ENCODE data around the gene KRT71. TPM values are rescaled to one million over a fixed set of nuclear protein-coding genes. Genes with fewer than 3 reads are reported as not detected.

Gene KRT71
- total RNA-seq, 1 donor from 2014 or later, result not detected

DNA sequence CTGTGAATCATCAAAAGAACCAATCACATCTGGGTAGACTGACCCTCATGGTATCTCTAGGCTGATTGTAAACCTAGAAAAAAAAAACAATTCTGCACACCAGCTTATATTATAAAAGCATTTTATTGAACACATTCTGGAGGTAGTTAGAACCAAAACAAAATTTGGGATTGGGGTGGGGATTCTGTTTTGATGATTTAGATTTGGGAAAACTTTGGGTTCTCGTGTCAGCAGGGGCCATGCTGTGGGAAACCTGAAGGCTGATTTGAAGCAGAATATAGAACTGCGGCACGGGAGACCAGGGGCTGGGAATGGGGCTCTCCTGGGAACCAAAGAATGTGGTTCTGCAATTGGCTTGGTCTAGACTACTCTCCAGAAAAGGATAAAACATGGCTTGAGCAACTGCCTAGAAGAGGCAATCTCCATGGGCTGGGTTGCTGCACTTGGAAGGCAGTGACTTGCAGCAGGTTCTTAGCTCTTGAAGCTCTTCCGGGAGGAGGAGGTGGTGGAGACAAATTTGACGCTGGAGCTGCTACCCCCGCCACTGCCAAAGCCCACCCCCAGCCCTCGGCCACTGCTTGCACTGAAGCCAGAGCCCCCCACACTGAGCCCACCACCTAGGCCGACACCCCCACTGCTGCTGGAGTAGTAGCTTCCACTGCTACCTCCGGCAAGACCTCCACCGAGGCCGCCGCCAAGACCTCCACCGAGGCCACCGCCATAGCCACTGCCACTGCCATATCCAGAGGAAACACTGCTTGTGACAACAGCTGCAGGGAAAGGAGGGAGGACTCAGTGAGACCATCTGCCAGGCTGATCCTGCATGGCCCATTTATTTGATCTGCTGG lies 38.2 kb downstream of the KRT71 start:
- H3K4me3 ChIP-seq, result no peak overlapping the region
- DNase-seq (no peak), ATAC-seq (no peak)
- peaks cover 19% of the 10 kb centered on the region for H3K27me3 ChIP-seq (ENCODE audit: low read depth)
- H3K4me1 ChIP-seq, result no peaks in the 10 kb centered on the region
- TF ChIP-seq, protein P1, sequence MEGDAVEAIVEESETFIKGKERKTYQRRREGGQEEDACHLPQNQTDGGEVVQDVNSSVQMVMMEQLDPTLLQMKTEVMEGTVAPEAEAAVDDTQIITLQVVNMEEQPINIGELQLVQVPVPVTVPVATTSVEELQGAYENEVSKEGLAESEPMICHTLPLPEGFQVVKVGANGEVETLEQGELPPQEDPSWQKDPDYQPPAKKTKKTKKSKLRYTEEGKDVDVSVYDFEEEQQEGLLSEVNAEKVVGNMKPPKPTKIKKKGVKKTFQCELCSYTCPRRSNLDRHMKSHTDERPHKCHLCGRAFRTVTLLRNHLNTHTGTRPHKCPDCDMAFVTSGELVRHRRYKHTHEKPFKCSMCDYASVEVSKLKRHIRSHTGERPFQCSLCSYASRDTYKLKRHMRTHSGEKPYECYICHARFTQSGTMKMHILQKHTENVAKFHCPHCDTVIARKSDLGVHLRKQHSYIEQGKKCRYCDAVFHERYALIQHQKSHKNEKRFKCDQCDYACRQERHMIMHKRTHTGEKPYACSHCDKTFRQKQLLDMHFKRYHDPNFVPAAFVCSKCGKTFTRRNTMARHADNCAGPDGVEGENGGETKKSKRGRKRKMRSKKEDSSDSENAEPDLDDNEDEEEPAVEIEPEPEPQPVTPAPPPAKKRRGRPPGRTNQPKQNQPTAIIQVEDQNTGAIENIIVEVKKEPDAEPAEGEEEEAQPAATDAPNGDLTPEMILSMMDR (IDR thresholded peaks at IDR 0.05), result no peak
- intact Hi-C loops (cut with DNase I), result no loop called here
- no peaks in the 10 kb centered on the region for H3K9me3 ChIP-seq
- H3K36me3 ChIP-seq, result no peaks in the 10 kb centered on the region
- no peak overlapping the region for H3K27ac ChIP-seq

DNA sequence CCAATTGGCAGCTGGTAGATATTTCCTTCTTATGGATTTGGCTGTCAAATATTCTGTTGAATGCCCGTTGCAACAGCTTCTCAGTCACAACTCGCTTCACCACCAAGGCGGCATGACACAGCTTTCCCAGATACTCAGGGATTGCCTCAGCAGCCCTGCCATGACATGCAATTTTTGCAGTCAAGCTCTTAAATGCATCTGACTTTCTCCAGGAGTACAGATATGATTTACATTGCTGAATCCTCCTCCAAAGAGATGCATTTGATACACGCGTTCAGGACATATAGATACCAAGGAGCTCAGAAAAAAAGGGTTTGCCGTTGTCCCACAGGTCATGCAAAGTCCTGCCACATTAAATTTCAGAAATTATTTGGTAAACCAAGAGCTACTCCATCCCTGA lies 39.2 kb downstream of the KRT71 start:
- Histone ChIP-seq H3K27me3 (ENCODE audit: low read depth) (peaks cover 19% of the 10 kb centered on the region), H3K27ac (no peak overlapping the region), H3K4me1 (no peaks in the 10 kb centered on the region), H3K9me3 (no peaks in the 10 kb centered on the region), H3K4me3 (no peak overlapping the region), H3K36me3 (no peaks in the 10 kb centered on the region)
- intact Hi-C loops (cut with DNase I), result no loop called here
- TF ChIP-seq, protein P1 (IDR thresholded peaks at IDR 0.05), result no peak
- no peak for ATAC-seq
- DNase-seq, result no peak

DNA sequence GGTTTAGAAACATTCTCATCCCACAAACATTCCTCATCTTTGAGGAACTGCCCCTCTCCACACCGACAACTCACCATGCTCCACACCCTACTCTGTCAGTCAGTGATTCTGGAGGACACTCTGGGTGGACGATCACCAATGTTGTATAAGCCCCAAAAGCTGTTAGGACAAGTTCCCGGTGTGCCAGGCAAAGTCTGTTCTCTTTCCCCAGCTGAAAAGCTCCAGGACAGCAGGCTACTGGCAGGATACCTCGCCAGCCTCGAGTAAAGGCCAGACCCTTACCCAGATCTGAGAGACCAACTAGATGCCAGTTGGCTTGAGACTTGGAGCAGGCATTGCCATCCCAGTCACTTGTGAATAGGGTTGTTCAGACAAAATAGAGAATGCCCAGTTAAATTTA lies 44.7 kb downstream of the KRT71 start:
- ATAC-seq, result no peak
- H3K27me3 ChIP-seq (ENCODE audit: low read depth), result peaks cover 13% of the 10 kb centered on the region
- H3K4me3 ChIP-seq, result no peak overlapping the region
- no peaks in the 10 kb centered on the region for H3K36me3 ChIP-seq
- TF ChIP-seq, protein P1 (IDR thresholded peaks at IDR 0.05), result no peak
- intact Hi-C loops (cut with DNase I), result no loop called here
- no peaks in the 10 kb centered on the region for H3K9me3 ChIP-seq
- no peak for DNase-seq
- H3K27ac ChIP-seq, result no peak overlapping the region
- peaks cover 6% of the 10 kb centered on the region for H3K4me1 ChIP-seq

DNA sequence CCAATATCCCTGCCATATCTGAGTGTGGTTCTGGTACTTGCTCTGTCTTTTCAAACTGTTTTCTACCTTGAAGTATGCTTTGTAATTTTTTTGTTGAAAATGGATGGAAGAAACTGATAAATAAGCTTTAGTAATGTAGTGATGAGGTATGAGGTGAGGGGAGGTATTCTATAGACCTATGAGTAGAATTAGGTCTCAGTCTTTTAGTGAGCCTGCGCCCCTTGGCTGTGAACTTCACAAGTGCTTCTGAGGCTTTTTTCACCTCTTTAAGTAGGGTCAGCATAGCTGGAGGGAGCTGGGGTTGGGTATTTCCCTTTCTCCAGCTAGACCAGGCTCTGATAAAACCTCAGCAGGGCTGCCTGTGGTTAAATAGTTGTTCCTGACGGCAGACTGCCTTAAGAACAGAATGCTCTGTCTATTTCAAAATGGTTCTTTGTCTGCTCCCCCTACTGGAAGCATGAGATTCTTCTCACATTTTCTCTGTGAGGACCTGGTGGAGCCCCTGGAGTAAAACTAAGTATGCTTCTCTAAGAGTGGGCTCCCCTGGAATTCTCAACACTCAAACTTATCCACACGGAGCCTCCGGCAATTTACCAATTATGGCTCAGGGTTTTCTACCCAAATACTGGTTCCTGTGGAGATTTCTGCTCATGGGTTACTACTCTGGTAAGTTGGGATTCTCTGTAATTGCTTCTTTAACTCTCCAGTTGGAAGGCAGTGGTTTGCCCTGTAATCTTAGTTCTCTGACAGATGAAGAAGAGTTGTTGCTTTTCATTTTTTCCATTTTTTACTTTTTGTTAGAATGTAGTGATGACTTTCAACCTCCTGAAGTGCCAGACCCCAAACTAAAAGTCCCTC lies 45.9 kb downstream of the KRT71 start:
- TF ChIP-seq, protein P1 (IDR thresholded peaks at IDR 0.05), result peak; percentile 61
- Histone ChIP-seq H3K9me3 (no peaks in the 10 kb centered on the region), H3K36me3 (no peaks in the 10 kb centered on the region), H3K4me1 (peaks cover 6% of the 10 kb centered on the region), H3K27me3 (ENCODE audit: low read depth) (peaks cover 5% of the 10 kb centered on the region), H3K27ac (no peak overlapping the region), H3K4me3 (no peak overlapping the region)
- no peak for DNase-seq
- intact Hi-C loops (cut with DNase I), result no loop called here
- peak; percentile 72 to 75 for ATAC-seq

DNA sequence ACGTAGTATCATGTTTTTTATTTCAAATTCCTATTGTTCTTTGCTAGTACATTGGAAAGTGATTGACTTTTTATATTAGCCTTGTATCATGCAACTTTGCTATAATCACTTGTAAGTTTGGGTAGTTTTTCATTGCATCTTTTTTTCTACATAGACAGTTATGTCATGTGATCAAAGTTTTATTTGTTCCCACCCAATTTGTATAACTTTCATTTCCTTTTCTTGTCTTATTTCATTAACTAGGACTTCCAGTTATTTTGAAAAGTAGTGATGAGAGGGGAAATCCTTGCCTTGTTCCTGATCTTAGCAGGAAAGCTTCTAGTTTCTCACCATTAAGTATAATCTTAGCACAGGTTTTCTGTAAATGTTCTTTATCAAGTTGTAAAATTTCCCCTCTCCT lies 50.1 kb downstream of the KRT71 start:
- no peaks in the 10 kb centered on the region for H3K36me3 ChIP-seq
- TF ChIP-seq, protein P1 (IDR thresholded peaks at IDR 0.05), result no peak
- intact Hi-C loops (cut with DNase I), result no loop called here
- no peak overlapping the region for H3K27ac ChIP-seq
- H3K4me1 ChIP-seq, result peaks cover 6% of the 10 kb centered on the region
- ATAC-seq, result no peak
- H3K27me3 ChIP-seq (ENCODE audit: low read depth), result no peaks in the 10 kb centered on the region
- no peak overlapping the region for H3K4me3 ChIP-seq
- H3K9me3 ChIP-seq, result no peaks in the 10 kb centered on the region
- no peak for DNase-seq
